ENCODE data around the gene MEIS1.
"Not testable (repeated sequence)": the region's sequence is repeated elsewhere in the genome, so short reads cannot be mapped to it uniquely, and the experiment has no call there.

The MEIS1 gene

DNA sequence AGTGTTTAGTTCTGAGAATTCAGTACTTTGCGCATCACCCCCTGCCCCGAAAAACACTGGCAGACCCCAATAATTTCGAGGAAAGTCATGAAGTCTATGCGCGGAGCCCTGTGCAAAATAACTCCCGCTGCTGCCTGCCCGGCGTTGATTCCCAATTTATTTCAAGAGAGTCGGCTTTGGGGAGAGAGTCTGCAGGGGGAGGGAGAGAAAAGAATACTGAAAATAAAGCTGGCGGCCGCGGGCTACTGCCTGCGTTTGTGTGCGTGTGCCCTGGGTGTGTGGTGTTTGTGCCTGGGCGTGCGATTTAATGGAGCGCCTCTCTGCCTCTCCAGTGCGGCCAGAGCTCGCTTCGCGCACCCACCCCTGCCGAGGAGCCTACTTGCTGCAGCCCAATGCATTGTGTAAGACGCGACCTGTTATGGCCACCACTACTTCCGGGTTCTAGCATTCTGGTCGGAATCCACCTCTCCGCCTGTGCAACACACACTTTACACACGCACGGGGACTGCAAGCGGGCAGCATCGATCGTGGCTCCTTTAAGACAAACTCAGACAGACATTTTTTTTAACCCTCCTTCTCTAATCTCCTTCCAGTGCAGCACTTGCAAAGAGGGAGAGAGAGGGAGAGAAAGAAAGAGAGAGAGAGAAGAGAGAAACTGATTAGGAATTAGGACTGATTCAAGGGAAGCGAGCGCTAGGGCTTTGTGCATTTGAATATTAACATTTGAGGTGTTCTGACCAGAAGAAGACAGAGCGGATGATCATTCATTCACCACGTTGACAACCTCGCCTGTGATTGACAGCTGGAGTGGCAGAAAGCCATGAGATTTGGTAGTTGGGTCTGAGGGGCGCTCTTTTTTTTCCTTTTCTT is at the start of gene MEIS1:
Gene MEIS1 (plus strand): TSS at position 447 of the 870 bp plus-strand sequence. CDS start 732 bp downstream, outside the sequence.
- peak; percentile 94 for DNase-seq

DNA sequence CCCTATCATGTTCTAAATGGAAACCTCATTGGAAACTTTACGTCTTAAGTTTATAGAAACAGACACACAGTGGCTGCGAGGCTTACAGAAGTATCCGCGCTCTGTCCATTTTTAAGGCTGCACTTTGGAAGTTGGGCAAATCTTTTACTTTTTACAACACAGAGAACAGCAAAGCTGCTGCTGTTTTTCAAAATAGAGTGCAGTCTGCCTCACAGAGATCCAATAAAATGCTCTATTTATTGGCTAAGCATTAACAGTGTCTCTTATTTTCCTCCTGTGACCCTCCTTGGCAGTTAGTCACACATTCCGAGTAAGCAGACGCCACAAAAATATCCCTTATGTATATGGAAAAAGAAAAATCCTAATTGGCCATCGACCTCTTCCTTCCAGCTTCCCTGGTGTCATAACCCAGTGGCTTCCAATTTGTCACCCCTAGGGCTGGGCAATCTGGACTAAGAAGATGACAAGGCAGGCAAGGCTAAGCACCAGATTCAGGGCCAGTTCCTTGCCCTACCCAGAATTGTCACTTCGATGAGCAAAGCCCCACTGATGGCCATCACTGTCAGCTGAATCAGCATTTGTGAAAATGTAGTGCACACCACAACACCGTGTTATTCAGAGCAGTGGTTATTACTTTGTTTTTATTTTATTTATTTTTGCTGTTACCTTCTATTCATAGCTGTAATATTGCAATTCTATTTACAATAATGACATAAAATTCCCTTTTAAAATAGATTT is 47.7 kb upstream of the MEIS1 start:
- DNase-seq: no peak

DNA sequence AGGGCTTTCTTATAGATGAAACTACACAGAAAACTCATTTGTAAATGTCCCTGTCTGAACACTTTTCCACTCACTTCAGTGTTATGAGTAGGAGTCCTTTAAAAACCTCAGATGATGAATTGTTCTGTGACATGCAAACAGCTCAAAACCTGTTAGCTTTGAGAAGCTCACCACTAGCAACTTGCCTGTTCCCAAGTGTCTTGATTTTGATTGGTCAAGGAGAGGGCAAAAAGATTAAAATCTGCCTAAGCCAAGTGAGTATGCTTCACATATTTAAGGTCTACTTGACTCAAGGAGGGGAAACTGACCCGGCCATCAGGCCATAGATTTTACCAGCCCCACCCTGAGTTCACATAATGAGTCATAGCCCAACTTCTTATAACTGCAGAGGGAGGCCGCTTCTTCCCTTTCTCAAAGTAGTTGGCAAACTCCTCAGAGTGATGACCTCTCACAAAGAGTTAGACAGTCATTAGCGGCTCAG is 45.2 kb upstream of the MEIS1 start:
- DNase-seq: peak; percentile 27

DNA sequence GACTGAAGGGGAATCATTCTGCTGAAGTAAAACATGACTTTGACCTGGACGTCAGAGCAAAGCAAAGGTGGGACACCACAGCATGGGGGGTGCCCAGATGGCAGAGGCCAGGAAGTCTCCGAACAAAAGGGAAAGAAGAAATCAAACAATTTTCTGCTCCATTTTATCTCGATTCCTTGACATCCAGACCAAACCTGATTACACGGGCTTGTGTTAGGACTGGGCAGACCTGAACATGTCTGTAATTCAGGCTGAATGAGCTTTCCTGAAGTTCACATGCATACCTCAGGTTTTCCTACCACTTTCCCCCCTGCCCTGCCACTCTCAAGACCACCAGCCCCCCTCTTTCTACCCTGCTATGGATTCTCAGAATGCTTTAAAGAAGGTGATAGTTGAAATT is 44.8 kb upstream of the MEIS1 start:
- no peak for DNase-seq

DNA sequence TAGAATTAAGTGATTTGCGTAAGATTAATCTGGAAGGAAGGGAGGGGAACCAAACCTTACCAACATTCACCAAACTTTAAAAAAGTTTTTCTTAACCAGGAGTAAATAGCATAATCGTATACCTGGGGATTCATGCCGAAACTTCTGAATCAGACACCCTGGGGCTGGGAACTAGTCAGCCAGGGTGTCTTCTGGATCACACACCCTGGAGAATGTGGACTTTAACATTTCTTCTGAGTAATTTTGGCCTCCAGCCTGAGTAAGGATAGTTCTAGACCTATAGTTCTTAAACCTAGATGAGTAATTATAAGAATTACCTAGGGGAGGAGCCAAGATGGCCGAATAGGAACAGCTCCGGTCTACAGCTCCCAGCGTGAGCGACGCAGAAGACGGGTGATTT is 44.1 kb upstream of the MEIS1 start:
- DNase-seq: no peak

DNA sequence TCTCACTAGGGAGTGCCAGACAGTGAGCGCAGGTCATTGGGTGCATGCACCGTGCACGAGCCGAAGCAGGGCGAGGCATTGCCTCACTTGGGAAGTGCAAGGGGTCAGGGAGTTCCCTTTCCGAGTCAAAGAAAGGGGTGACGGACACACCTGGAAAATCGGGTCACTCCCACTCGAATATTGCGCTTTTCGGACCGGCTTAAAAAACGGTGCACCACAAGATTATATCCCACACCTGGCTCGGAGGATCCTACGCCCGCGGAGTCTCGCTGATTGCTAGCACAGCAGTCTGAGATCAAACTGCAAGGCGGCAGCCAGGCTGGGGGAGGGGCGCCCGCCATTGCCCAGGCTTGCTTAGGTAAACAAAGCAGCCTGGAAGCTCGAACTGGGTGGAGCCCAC is 43.7 kb upstream of the MEIS1 start:
- DNase-seq: not testable (repeated sequence)

DNA sequence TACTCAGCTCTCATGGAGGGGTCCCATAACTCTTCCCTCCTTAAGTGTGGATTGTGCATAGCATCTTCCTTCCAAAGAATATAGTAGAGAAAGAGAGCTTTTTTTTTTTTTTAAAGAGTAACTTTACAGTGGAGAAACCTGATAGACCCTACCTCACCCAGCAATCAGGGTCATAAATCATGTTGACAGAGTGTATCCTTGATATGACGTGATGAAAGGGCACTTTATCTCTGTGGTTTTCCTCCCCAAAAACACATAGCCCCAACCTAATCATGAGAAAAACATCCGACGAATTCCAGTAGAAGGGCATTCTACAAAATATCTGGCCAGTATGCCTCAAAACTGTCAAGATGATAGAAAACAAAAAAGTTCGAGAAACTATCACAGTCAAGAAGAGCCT is 29.5 kb upstream of the MEIS1 start:
- DNase-seq: no peak

DNA sequence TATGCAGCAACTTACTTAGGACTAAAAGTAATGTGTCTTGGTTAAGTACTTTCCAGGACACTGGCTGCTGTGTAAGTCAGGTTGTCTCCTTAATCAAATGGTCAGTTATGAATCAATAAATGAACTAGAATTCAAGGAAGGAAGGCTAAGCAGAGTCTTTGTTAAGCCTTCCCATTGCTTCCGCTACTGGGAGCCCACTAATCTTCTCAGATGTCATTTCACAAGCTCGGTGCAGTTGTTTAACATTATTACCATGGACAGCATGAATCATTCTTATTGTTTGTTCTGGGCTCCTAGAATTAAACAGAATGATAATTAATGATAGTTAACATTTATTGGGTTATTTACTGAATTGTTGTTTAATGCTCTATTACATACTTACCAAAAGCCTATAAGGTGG is 26.0 kb upstream of the MEIS1 start:
- no peak for DNase-seq

DNA sequence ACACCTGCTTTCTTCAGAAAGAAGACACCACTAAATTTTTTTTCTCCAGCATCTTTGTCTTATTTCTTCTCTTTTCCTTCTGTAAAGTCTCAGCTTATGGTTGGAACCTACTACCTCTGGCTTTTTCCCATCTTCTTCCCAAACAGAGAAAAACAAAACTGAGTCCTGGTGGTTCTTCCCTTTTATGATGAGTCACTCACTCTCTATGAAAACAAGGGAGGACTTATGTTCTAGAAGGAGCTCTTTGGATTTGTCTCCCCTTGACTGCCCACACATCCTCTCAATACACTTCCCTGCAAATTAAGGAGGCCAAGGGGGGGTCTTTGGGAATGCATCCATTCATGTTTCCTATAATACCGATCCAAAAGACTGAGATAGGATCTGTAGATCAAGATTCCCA is 22.1 kb upstream of the MEIS1 start:
- DNase-seq: no peak

DNA sequence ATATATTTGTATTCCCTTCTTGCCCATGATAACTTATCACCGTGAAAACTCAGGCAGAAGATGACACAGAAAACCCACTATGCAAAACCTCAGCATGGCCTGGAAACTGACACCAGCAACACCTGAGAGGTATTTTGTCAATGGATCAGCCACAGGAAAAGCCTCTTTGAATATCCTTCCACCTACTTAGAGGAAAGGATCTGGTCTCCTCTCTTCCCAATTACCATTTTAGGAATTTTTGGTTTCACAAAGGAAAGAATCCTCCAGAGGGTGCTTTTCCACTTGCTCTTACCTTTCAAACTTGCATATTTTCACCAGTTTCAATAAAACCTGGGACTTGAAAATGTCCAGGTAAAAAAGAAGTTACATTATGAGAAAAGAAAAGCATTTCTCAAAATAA is 20.0 kb upstream of the MEIS1 start:
- no peak for DNase-seq

DNA sequence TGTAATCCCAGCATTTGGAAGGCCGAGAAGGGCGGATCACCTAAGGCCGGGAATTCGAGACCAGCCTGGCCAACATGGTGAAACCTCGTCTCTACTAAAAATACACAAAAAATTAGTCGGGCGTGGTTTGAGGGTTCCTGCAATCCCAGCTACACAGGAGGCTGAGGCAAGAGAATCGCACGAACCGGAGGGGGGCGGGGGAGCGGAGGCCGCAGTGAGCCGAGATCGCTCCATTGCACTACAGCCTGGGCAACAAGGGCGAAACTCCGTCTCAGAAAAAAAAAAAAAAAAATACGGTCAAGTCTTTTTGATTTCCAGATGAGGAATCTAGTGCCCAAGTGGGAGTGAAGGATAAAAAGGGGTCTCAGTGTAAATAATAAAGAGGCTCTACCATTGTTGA is 16.5 kb upstream of the MEIS1 start:
- DNase-seq: no peak

DNA sequence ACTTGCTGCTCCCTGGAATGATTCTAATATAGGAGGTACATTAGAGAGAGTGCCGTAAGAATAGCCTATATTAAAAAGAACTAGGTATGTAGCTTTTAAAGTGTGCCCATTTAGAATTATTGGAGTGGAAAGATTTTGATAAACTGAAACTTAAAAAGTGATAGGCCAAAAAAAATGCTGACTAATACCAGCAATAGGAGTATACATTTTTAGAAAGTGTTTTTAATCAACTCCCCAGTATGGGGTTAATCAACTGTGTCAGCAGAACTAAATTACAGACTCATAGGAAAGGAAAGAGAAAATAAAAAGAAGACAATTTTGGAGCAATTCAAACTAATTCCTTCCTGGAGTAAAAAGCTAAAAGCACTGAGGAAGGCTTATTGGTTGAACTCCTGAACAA is 13.3 kb upstream of the MEIS1 start:
- no peak for DNase-seq

DNA sequence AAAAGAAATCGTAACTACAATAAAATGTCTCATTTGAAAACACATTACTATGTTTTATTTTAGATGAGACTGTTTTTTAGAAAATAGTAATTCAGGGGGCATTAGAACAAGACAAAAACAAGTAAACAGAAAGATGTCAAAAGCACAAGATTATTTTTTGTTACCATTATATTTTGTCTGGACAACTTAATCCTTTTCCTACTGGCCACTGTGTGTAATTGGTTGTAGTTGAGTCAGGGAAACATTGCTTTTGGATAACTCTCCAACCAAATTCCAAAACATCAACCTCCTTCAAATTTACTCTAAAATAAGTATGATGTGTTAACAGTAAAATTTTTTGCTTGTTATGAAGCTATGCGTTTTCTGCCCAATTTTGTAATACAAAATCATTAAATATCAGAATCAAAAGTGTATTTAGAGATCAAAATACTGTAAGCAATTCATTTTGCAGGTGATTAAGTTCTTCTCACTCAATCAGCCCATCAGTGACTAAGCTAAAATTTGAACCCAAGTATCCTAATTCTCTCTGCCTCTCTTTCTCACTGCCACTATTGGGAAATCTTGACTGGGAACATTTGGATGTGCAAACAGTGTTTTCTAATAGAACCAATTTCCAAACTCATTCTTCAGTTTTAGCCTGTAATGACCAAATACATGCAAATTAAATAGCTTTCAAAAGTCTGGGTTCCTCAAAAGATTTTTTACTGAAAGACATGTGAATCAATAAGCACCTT is 11.4 kb upstream of the MEIS1 start:
- no peak for DNase-seq

DNA sequence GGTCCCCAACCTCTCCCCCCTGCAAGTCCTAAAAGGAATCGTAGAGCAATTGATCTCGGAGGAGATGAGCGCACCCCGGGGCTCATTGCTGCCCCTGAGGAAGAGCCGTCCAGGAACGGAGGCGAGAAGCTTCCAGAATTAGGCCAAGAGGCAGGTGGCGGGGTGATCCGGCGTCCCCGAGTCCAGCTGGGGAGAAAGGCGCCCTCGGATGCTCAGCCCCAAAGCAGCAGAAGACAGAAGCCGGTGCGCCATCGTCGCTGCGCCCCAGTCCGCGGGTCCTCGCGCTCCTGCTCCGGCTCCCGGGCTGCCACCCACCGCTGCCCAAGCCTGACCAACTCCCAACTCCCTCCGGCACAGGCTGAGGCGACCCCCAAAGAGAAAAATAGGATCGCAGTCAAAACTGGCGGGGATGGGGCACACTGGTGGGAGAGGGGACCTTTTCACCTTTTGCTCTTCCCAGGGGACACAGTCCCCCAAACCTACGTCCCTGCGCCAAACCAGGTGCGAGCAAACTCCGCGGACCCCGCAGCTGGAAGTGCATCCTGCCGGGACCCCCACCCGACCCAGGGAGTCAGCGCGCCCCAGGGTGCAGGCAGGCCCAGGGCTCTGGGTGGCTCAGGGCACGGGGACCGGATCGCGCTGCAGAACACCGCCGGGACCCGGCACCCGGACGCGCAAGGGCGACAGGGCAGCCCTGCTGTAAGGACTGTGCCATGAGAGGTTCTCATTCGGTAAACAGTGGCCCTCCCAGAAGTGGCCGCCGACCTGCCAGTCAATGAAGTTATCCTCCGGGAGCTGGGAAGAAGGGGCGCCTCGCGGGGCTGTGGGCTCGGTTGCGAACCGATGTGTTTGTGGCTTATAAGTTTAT is 8.4 kb upstream of the MEIS1 start:
- peak; percentile 45 for DNase-seq

DNA sequence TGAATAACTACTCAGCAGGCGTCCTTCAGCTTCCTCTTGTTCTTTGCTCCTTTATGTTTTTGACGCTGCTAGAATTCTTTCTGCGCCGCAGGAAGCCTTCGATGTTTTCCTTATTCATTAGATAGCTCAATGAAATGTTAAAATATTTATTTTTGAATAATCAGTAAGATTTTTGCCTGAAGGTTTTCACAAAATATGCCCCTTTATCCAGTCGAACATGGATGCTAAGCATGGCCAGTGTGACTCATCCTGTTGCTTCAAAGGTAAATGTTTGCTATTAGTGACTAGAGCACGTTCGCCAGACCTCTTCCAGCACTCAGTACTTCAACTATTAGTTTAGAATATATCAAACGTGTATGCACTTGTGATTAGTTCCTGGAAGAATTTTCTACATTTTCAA is 7.6 kb upstream of the MEIS1 start:
- peak; percentile 38 for DNase-seq

DNA sequence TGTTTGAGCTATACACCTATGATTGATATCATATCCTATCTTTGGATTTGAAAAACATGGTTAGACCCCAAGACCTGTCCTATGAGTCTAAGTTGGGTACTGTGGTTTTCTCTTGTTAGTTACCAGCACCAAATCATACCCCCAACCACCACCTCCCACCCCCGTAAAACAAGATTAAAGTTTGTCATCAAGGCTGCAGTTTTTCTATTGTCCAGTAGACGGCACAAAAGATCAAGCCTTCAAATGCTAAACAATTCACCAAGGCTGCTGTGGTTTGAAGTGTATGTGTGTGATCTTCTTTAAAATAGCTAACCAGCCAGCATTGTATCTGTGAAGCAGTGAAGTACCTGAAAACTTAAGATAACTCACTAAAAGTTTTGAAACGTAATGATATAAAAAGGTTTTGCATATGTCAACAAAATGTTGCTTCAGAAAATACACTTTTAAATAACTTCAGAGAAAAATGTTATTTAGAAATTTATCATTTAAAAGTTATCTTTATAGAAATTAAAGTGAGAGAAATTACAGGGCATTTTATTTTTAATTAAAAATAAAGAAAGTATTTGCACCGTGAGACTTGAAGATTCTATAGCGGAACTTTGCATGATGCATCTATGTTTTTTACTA is 5.8 kb upstream of the MEIS1 start:
- peak; percentile 44 for DNase-seq

DNA sequence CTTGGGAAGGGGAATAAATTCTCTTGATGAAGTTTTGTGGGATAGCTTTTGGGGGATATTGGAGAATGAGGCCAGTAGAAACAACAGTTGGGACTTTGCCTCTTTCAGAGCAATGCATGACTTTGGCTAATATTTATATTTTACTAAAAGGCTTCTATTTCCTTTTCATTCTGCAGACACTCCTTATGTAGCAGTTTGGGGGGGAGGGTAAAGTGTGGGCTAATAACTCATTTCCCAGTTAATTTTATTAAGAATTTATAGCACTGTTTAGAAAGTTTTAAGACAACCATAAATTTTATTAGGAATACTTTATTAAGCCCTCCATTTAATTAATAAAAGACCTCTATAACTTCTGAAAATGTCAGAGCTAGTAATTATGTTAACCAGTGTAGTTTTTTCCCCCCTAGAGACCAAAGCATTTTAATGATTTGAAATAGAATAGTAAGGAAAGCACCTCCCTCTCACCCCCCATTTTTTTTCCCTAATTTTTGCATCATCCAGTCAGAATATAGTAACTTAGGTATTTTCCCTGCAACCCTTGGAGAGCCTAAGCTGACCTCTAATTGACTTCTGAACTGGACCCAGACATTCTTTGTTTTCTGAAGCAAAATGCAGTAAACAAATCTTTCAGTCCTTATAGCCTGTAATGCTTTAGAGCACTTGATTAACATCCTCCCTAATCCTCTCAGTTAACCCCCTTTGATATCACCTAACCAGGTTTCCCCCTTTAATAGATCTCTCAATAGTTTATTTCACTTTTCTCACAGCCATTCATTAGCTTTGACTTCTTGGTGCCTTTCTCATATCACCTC is 5.0 kb upstream of the MEIS1 start:
- no peak for DNase-seq

DNA sequence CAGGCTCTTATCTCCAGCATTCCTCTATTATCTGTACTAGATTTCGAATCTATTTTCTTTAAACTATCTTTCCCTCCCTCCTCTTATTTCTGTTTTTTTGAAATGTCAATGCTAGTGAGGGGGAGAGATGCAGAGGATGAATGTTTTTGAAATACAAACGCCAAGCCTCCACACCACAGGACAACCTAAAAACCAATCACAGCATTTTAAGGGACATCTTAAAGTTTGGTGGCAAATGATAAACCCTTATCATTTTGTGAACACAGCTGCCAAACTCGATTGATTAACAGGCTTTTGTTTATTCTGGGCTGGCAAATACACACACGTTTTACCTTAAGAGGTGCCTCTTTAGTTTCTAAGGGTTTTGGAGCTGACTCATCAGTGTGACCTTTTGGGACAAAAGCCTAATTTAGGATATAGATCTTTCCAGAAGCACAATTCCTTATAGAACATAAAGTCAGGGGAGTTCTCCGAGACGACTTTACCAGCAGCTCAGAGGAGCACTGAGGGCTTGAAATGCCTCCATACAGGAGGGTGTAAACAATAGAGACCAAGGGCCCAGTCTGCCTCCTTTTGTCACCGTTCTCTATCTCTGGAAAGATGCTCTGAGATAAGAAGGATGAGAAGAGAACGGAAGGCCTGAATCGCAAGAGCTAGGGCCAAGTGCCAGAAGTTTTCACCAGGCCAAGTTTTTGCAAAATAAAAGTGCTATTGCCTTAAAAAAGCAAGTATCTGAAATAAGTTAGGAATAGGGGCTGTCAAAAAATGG is 4.2 kb upstream of the MEIS1 start:
- no peak for DNase-seq

DNA sequence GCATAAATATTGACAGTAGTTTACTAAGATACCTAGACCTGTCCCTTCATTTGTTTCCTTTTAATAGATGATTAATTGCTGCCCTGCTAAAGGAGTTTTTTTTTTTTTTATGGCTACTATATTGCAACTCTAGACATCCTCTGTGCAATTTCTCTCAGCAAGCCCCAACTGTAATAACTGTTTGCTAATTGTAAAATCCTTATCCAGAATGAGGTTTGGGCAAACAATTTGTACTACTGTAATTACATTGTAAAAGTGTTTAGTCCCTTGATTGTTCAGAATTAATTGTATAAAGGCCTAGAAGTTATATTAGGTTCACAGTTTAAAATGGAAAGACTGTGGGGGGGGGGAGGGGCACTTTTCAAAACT is 3.7 kb upstream of the MEIS1 start:
- DNase-seq: no peak

DNA sequence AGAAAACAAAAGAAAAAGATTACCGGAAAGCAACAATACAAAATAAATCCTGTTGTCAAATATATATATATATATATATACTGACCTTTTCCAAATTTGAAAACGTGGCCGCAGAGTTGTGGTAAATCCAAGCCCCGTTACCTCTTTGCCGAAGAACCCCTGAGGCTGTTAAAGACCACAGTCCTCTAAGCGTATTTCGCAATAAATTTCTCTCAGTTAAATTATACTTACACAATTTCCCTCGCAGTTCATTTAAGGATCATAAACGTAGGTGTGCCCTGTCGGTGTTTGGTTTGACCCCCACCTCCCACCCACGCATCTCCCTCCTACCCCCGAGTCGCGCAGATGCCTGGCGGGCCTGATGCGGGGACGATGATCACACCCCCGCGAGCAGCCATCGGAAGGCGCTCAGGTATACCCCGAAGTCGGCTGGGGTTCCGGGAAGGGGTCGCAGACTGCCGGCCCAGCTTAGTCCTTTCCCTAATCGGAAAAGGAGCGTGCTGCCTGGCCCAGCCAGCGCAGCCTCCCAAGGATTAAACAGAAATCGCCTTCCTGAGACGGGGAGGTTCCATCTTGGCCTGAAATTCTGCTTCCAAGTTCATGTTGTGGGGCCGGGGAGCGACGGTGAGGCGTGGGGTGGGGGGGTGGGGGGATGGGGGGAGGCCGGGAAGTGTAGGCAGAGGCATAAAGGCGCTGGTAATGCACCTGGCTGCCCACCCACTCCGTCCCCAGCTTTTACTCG is 2.9 kb upstream of the MEIS1 start:
- DNase-seq: no peak

Data from DMS79 treated with DMSO at 0.1 percent for 48 hours (cell line).